ENCODE data around the gene CYTH1.

Gene CYTH1

GRCh38 chr17:78734793-78735641, 47.1 kb downstream of the CYTH1 start:
- no peak for DNase-seq

DNA sequence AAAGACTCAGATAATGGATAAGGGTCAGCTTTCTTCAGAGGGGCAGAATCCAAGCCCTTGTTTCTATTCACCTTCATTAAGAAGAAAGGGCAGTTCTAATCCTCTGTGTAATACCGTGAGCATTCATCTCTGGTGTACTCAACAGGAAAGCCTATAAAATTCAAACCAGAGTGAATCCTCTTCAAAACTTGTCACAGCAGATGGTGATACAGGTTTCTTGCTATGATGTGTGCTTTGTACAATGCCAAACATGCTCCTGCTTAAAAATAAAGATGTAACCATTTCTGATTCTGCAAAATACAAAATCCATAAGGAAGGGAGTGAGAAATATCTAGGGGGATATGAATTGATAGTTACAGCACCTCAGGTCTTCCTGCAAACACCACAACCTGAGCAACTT, 49.7 kb downstream of the CYTH1 start:
- no peak for DNase-seq

DNA sequence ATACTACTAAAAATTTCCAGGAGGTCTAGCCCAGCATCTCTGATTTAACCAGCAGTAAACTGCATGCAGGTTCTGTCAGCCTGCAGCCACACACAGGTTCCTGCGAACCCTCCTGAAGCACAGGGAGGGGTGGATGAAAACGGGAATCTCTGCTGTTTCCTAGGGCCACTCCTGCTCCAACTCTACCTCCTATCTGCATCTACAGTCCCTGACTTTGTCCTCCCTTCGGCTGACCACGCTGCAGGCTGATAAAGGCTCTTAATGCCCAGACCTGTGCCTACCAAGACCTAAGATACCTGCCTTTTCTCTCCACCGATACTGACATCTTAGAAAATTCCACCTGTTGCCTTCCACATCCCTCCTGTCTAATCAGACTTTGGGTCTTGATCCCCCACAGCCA, 50.2 kb downstream of the CYTH1 start:
- DNase-seq, result no peak

DNA sequence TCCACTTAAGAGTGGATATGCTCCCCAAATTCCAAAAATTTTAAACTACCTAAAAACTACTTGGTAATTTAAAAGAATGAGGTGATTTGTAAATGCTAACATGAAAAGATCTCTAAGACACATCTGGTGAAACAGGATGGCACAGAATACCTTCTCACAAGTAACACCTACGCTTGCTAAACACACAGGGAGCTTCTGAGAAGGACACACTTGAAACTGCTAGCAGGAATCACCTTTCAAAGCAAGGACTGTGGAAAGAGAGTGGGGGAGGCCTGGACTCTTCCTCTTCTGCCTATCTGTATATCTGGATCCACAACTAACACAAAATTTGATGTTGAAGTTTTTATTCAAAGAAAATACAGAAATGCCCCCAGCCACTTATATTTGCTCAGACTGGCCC, 52.4 kb downstream of the CYTH1 start:
- DNase-seq, result no peak

GRCh38 chr17:78728495-78728894, 53.6 kb downstream of the CYTH1 start:
- no peak for DNase-seq

DNA sequence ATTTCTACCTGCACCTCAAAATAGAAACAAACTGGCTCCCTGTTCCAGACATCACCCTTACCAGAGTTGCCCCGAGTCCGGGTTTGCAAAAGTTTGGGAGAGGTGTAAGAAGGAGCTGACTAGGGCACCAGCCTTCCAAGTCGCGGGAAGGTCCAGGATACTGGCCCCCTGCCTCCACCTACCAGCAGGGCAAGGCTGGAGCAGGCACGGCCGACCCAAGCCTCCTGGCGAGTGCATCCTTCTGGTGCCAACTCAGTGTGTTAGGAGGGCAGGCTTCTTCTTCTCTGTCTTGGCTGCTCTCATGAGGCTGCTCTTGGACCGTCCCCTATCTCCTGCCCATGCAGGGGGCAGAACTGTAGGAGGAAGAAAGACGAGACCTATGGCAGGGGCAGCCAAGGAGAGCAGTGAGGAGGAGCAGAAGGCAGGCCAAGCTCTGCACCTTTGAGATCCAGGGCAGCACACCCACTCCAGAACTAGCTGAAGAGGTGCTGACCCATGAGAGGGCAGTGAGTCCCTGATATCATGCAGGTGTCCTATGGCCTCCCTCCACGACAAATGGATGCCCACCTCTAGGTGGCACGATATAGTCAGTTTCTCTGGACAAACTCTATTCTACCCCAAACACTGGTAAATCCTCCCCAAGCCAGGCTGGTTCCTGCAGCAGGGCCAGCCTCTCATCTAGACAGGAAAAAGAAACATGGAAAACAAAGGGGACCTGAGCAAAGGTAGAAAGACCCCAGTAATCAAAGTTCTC, 54.4 kb downstream of the CYTH1 start:
- no peak for DNase-seq

DNA sequence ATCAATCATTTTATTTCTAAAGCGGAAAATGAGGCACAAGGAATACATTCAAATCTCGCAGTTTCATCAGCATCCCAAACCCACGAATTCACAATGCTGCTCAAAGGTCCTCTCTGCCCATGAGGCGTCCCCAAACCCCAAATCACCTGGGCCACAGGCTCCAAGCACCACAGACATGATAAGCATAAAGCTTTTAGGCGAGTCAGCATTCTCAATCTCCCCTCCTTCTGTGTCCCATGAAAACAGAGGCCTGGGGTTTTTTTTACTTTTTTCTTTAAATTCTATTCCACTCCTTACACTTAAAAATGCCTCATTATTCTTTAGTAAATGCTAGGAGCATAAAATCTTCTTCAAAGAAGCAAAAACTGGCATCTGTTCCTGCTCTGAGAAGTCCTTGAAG, 55.0 kb downstream of the CYTH1 start:
- DNase-seq, result no peak

DNA sequence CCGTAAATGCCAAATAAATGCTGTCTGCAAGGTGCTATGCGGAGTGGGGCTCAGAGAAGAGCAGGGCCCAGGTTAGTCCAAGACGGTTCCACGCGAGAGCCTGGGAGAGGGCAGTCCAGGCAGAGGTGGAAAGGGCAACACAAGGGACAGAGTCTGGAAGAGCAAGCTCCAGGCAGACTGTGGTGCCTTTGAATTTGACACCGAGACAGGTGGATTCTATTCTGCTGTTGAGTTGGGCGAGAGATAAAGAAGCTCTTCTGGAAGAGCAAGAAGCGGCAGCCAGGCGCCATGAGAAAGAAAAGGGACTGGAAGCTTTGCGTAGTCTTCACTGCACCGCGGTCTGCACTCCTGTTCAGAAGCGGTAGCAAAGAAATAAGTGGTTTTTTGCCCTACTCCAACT, 55.6 kb downstream of the CYTH1 start:
- DNase-seq, result no peak

DNA sequence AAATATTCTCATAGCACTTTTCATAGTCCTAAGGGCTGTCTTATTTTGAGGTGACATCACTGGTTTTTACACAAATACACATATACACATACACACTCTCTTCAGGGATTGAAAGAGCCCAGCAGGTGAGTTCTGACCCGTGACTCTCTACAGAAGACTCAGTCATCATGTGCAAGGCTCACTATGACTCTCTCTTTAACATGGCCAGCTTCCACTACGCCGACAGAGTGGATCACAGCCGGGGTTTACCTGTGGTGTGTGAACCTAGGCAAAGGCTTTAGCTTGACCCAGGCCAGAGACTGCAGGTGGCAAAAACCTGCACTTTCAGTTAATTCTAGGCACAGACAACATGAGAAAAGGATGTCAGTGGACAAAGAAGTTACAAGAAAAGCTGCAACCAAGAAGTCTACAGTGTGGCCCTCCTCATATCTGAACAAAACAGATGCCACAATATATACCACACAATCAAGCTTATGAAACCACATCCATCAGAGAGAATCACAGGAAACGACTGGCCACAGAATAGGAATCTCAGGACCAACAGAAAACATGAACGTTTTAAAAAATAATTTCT, 56.5 kb downstream of the CYTH1 start:
- DNase-seq, result no peak

GRCh38 chr17:78724999-78725398, 57.1 kb downstream of the CYTH1 start:
- DNase-seq, result no peak

DNA sequence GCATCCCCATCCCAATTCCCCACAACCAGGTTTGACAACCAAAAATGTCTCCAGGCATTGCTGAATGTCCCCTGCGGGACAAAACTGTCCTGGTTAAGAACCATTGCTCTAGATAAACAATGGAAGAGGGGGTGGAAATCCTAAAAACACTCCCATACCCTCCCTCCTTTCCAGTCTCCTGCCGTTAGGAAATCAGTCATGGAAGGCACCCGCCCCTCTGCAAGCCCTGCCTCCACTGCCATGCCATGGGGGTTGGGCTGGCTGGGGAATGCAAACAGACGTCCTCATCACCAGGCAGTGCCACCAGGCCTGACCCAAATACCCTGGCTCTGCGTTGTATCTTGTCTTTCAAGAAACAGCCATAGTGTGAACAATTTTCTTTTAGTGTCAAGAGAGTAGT, 57.5 kb downstream of the CYTH1 start:
- DNase-seq, result no peak

- DNase-seq, result no peak
Observed at GRCh38 chr17:78723957-78724356, 58.1 kb downstream of the CYTH1 start.

GRCh38 chr17:78723001-78723796, 58.9 kb downstream of the CYTH1 start:
- no peak for DNase-seq

DNA sequence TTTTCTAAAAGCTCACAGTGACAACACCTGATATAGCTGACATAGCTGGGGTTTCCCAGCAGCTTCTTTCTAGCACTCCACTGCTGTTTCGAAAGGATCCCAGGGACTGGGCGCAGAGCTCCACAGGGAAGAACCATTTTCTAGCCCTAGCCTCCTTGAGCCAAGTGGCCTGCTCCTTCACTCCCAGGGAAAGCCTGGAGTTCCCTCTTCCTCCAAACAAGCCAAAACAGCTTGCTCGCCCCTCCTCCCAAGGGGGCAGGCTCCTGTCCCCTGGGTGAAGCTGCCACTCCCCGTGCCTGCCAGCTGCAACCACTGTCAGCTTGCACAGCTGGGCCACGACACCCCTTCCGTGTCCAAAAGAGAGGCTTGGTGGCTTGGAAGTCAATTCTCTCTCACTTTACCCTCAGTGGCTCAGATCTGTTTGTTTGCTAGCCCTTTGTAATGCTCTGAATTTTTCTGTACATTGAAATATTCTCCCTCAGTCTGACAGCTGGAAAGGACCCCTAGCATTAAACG, 59.8 kb downstream of the CYTH1 start:
- no peak for DNase-seq

DNA sequence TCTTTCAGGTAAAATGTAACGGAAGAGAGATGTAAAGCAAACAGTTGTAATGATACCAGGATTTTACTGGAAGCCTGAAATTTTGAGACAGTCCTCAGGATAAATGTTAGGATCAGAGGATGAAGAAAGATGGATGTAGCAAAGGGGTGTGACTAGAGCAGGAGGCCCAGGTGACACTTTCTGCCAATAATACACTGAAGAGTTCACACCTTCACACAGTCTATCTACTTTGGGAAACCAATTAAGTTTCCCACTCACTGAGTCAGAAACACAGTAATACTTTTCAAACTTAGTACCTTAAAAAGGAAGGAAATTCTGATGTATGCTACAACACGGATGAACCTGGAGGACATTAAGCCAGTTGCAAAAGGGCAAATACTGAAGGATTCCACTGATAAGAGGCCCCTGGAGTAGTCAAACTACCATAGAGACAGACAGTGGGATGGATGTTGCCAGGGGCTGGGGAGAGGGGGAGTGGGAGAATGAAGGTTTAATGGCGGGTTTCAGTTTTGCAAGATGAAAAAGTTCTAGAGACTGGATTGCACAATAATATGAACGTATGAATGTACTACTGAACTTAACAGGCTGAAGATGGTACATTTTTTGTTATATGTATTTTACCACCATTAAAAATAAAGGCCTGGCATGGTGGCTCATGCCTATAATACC, 62.3 kb downstream of the CYTH1 start:
- no peak for DNase-seq

- DNase-seq, result no peak
Observed at GRCh38 chr17:78718575-78719208, 63.4 kb downstream of the CYTH1 start.

GRCh38 chr17:78717431-78717980, 64.6 kb downstream of the CYTH1 start:
- DNase-seq, result no peak

GRCh38 chr17:78716814-78717393, 65.2 kb downstream of the CYTH1 start:
- no peak for DNase-seq

DNA sequence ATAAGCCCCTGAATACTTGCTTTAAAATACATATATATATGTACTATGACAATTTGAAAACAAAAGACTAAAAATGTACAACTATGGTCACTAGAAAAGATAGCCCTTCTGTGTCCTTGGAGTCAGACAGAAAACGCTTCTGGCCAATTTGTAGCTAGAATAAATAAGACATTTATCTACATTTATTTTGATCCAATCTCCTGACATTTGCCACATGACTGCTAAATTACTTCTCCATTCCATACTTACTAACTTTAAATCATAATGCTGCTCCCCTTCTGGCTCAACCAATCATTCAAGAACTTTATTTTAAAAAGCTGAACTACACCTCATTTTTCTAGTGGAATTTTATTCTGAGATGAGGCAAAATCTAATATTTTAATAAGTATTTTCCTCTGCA, 65.8 kb downstream of the CYTH1 start:
- no peak for DNase-seq

DNA sequence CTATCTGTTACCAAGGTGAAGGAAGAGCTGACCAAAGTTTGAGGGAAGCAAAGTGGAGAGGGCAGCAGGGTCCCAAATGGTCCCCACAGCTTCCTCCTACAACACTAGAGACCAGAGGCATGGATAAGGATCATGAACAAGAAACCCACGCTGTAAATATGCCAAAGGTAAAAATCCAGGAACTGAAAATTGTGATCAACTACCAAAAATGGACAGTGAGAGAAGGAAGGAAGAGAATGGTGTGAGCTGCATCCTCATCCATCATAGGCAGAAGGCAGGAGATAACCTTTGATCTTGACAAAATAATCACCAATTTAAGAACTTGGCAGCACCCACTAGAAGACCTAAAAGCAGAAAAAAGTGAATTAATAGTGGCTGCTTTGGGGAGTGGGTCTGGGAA, 66.2 kb downstream of the CYTH1 start:
- no peak for DNase-seq
